Activated naive CD4-positive, alpha-beta T cell treated with anti-CD3 and anti-CD28 coated beads for 36 hours (primary cell): ENCODE data around the gene FES. TPM values are rescaled to one million over a fixed set of nuclear protein-coding genes. Genes with fewer than 3 reads are reported as not detected.

Experiments used
- CTCF ChIA-PET: fragments of 350-600 bp; sonication (Branson Sonifier 250); formaldehyde crosslinking; loops from one replicate; lab custom pipeline; 2021; ENCODE audit warnings: antibody characterized with exemption; lab: Charles Lee
- DNase-seq: peaks from one replicate; pipeline ENCODE4 v3.0.0-alpha.2; 2020
- H3K27ac Mint-ChIP-seq: one replicate; pipeline ENCODE4 v1.8.0; 2021; ENCODE audit warnings: mild to moderate bottlenecking, mixed read lengths
- H3K27me3 Mint-ChIP-seq: one replicate; pipeline ENCODE4 v1.8.0; 2021; ENCODE audit warnings: low read depth, mixed read lengths
- H3K36me3 Mint-ChIP-seq: one replicate; pipeline ENCODE4 v1.8.0; 2021; ENCODE audit warnings: low read depth, mixed read lengths
- H3K4me1 Mint-ChIP-seq: one replicate; pipeline ENCODE4 v1.8.0; 2021; ENCODE audit warnings: low read depth, mixed read lengths
- H3K4me3 Mint-ChIP-seq: one replicate; pipeline ENCODE4 v1.8.0; 2021; ENCODE audit warnings: mild to moderate bottlenecking, moderate library complexity, mixed read lengths
- H3K9me3 Mint-ChIP-seq: one replicate; pipeline ENCODE4 v1.8.0; 2021; ENCODE audit warnings: mixed read lengths
- intact Hi-C: fragments of 100-400 bp; cut with micrococcal nuclease; formaldehyde crosslinking; loops from one replicate; pipeline ENCODE4 v1.15.1; 2023
- total RNA-seq, 2 experiments: library from RNA; stranded (reverse); gene quantifications; one replicate each; pipeline ENCODE4 v1.2.3, GENCODE V29; 2021

Gene FES
- total RNA-seq, 2 experiments from 2014 or later = 22.6 to 24.2 TPM

GRCh38 chr15:90879730-90880366, 4.5 kb upstream of the FES start:
- Mint-ChIP-seq H3K9me3 (no peaks in the 10 kb centered on the region), H3K36me3 (peaks cover 60% of the 10 kb centered on the region), H3K27me3 (peaks cover under 1% of the 10 kb centered on the region), H3K27ac (peak overlapping the region; percentile 36), H3K4me3 (no peak overlapping the region), H3K4me1 (peaks cover 24% of the 10 kb centered on the region)
- CTCF ChIA-PET = no interaction called here
- DNase-seq = no peak
- intact Hi-C loops = no loop called here

- Mint-ChIP-seq H3K4me3 (no peak overlapping the region), H3K4me1 (peaks cover 27% of the 10 kb centered on the region), H3K27me3 (peaks cover 3% of the 10 kb centered on the region), H3K36me3 (peaks cover 54% of the 10 kb centered on the region), H3K9me3 (no peaks in the 10 kb centered on the region), H3K27ac (peak overlapping the region; percentile 30)
- CTCF ChIA-PET = no interaction called here
- intact Hi-C loops = no loop called here
- DNase-seq = no peak
Observed at GRCh38 chr15:90880381-90881145, 3.7 kb upstream of the FES start.

- peak overlapping the region; percentile 53 for H3K27ac Mint-ChIP-seq
- H3K36me3 Mint-ChIP-seq = peaks cover 48% of the 10 kb centered on the region
- peaks cover 3% of the 10 kb centered on the region for H3K27me3 Mint-ChIP-seq
- no peaks in the 10 kb centered on the region for H3K9me3 Mint-ChIP-seq
- intact Hi-C loops = no loop called here
- no peak for DNase-seq
- no peak overlapping the region for H3K4me3 Mint-ChIP-seq
- CTCF ChIA-PET = no interaction called here
- H3K4me1 Mint-ChIP-seq = peaks cover 30% of the 10 kb centered on the region
Observed at GRCh38 chr15:90881181-90881977, 2.9 kb upstream of the FES start.

GRCh38 chr15:90881978-90882721, 2.2 kb upstream of the FES start:
- H3K9me3 Mint-ChIP-seq = no peaks in the 10 kb centered on the region
- DNase-seq = peak; percentile 35
- H3K4me3 Mint-ChIP-seq = no peak overlapping the region
- CTCF ChIA-PET = no interaction called here
- intact Hi-C loops = no loop called here
- H3K4me1 Mint-ChIP-seq = peaks cover 27% of the 10 kb centered on the region
- H3K27ac Mint-ChIP-seq = peak overlapping the region; percentile 69
- peaks cover 40% of the 10 kb centered on the region for H3K36me3 Mint-ChIP-seq
- peaks cover 3% of the 10 kb centered on the region for H3K27me3 Mint-ChIP-seq

- Mint-ChIP-seq H3K9me3 (no peaks in the 10 kb centered on the region), H3K36me3 (peaks cover 33% of the 10 kb centered on the region), H3K4me1 (peaks cover 27% of the 10 kb centered on the region), H3K27me3 (peaks cover 3% of the 10 kb centered on the region), H3K27ac (peak overlapping the region; percentile 73), H3K4me3 (peak overlapping the region; percentile 15)
- DNase-seq = peak; percentile 46
- intact Hi-C loops = loop anchor here (1.0 kb wide), 1 partner anchor 10 kb away; no protein-coding TSS in a partner anchor
- CTCF ChIA-PET = no interaction called here
Observed at GRCh38 chr15:90882781-90883525, 1.4 kb upstream of the FES start.

GRCh38 chr15:90883526-90883975, 753 bp upstream of the FES start:
- no peaks in the 10 kb centered on the region for H3K9me3 Mint-ChIP-seq
- H3K4me1 Mint-ChIP-seq = peaks cover 27% of the 10 kb centered on the region
- H3K36me3 Mint-ChIP-seq = peaks cover 27% of the 10 kb centered on the region
- DNase-seq = peak; percentile 29
- H3K4me3 Mint-ChIP-seq = peak overlapping the region; percentile 12
- H3K27ac Mint-ChIP-seq = peak overlapping the region; percentile 73
- CTCF ChIA-PET = no interaction called here
- intact Hi-C loops = loop anchor here (1.0 kb wide), 1 partner anchor 10 kb away; no protein-coding TSS in a partner anchor
- peaks cover 3% of the 10 kb centered on the region for H3K27me3 Mint-ChIP-seq

GRCh38 chr15:90884719-90885431, 571 bp downstream of the FES start:
- Mint-ChIP-seq H3K36me3 (peaks cover 14% of the 10 kb centered on the region), H3K27ac (peak overlapping the region; percentile 62), H3K4me1 (peaks cover 26% of the 10 kb centered on the region), H3K4me3 (peak overlapping the region; percentile 30), H3K27me3 (peaks cover 3% of the 10 kb centered on the region), H3K9me3 (no peaks in the 10 kb centered on the region)
- intact Hi-C loops = loop anchor here (5.0 kb wide), 1 partner anchor 193 kb away; no protein-coding TSS in a partner anchor
- CTCF ChIA-PET = interaction anchor here (0.7 to 3.3 kb wide), 35 partner anchors 10 to 565 kb away, joined by 3 to 69 read pairs (median 6); partner anchors contain the start of genes BLM, FURIN, HDDC3 and MAN2A2
- DNase-seq = no peak

- CTCF ChIA-PET = interaction anchor here (0.6 to 3.3 kb wide), 46 partner anchors 9 to 566 kb away, joined by 3 to 69 read pairs (median 4); partner anchors contain the start of genes BLM, FURIN, HDDC3 and MAN2A2
- peak overlapping the region; percentile 30 for H3K4me3 Mint-ChIP-seq
- peak; percentile 88 for DNase-seq
Observed at GRCh38 chr15:90885432-90886290, 1.4 kb downstream of the FES start.

GRCh38 chr15:90886291-90886614, 1.9 kb downstream of the FES start:
- DNase-seq = no peak
- H3K4me1 Mint-ChIP-seq = peaks cover 26% of the 10 kb centered on the region
- peak overlapping the region; percentile 13 for H3K27ac Mint-ChIP-seq
- no peaks in the 10 kb centered on the region for H3K9me3 Mint-ChIP-seq
- no peak overlapping the region for H3K4me3 Mint-ChIP-seq
- CTCF ChIA-PET = interaction anchor here (0.7 to 3.3 kb wide), 36 partner anchors 9 to 566 kb away, joined by 3 to 69 read pairs (median 6); partner anchors contain the start of genes BLM, FURIN, HDDC3 and MAN2A2
- peaks cover 3% of the 10 kb centered on the region for H3K27me3 Mint-ChIP-seq
- intact Hi-C loops = loop anchor here (1.0 to 5.0 kb wide), 3 partner anchors 194 to 565 kb away; no protein-coding TSS in a partner anchor
- peaks cover 5% of the 10 kb centered on the region for H3K36me3 Mint-ChIP-seq

More at GRCh38 chr15:90885432-90886290, 1.4 kb downstream of the FES start:
- Mint-ChIP-seq H3K27me3 (peaks cover 3% of the 10 kb centered on the region), H3K36me3 (peaks cover 9% of the 10 kb centered on the region), H3K4me1 (peaks cover 26% of the 10 kb centered on the region), H3K27ac (peak overlapping the region; percentile 62), H3K9me3 (no peaks in the 10 kb centered on the region)
- intact Hi-C loops = loop anchor here (1.0 to 5.0 kb wide), 3 partner anchors 193 to 565 kb away; no protein-coding TSS in a partner anchor
